Fibroblast of the conjunctiva (primary cell): Measurements from ENCODE around the gene RABGEF1.
A peak's percentile ranks its signal among the peaks of the same experiment; 100 is the strongest.
"Not testable (repeated sequence)": the region's sequence is repeated elsewhere in the genome, so short reads cannot be mapped to it uniquely, and the experiment has no call there.

ENCODE experiments used
- DNase-seq: peaks from one replicate; pipeline ENCODE4 v3.0.0-alpha.2; 2010; ENCODE audit warnings: low read depth

RABGEF1 gene

GRCh38 chr7:66765322-66766025 lies 24.9 kb downstream of the RABGEF1 start:
- DNase-seq, result not testable (repeated sequence)

GRCh38 chr7:66766041-66766440 lies 25.5 kb downstream of the RABGEF1 start:
- no peak for DNase-seq

DNA sequence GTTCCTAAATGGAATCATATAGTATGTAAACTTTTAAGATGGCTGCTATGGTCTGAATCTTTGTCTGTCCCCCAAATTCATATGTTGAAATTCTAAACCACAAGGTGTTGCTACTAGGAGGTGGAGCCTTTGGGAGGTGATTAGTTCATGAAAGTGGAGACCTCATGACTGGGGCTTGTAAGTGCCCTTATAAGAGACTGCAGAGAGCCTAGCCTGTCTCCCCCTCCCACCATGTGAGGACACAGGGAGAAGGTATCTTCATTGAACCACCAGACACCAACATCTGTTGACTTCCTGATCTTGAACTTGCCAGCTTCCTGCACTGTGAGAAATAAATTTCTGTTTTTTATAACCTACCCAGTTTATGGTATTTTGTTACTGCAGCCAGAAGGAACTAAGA lies 27.0 kb downstream of the RABGEF1 start:
- not testable (repeated sequence) for DNase-seq

GRCh38 chr7:66768865-66769832 lies 28.6 kb downstream of the RABGEF1 start:
- no peak for DNase-seq

DNA sequence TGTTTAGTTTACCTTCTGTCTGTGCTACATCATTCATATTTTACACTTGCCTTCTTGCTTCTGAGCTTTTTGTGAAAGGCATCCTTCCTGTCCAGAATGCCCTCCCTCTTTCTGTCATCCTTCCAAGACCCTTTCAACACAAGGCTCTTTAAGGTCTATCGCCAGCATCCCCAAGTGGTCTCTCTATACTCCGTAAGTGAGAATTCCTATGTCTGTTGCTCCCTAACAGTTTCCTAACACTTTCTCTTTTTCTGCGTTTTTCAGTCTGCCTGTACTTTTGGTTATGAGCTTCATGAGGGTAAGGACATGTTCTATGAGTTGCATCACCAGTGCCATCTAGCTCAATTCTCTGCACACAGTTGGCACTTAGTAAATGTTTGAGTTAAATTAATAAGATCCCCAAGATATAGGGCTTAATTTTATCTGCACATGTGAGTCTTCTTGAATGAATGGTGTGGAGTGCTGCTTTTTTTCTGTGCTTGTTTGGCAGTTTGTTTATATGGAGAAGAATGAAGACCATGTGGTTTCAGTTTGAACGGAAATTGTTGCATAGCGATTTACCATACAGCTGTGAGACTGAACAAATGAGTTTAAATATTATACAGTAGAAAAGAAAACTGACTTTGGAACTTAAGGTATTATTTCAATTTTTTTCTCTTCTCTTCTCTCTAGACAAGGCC lies 29.4 kb downstream of the RABGEF1 start:
- DNase-seq, result peak; percentile 37

- DNase-seq, result no peak
Measured at GRCh38 chr7:66771795-66772194, 31.3 kb downstream of the RABGEF1 start.

- not testable (repeated sequence) for DNase-seq
Measured at GRCh38 chr7:66773744-66774143, 33.2 kb downstream of the RABGEF1 start.

- DNase-seq, result not testable (repeated sequence)
Measured at GRCh38 chr7:66776383-66776782, 35.9 kb downstream of the RABGEF1 start.

- no peak for DNase-seq
Measured at GRCh38 chr7:66776800-66777442, 36.4 kb downstream of the RABGEF1 start.

DNA sequence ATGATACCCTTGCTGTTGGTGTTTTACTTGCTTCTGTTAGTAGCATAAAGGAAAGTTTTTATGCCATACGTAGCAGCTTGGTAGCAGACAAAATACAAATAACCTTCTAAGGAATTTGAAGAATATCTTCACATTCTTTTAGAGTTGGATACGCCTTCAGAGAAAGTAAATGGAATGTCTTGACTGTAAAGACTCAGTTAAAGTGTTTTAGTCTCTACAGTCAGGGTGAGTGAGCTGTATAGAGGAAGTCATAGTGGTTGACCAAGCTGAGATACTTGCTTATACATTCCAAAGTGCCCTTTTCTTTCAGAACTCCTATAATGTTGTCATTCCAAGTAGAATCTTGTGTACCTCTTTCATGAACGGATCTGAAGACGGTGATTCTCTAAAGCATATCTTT lies 37.7 kb downstream of the RABGEF1 start:
- no peak for DNase-seq

DNA sequence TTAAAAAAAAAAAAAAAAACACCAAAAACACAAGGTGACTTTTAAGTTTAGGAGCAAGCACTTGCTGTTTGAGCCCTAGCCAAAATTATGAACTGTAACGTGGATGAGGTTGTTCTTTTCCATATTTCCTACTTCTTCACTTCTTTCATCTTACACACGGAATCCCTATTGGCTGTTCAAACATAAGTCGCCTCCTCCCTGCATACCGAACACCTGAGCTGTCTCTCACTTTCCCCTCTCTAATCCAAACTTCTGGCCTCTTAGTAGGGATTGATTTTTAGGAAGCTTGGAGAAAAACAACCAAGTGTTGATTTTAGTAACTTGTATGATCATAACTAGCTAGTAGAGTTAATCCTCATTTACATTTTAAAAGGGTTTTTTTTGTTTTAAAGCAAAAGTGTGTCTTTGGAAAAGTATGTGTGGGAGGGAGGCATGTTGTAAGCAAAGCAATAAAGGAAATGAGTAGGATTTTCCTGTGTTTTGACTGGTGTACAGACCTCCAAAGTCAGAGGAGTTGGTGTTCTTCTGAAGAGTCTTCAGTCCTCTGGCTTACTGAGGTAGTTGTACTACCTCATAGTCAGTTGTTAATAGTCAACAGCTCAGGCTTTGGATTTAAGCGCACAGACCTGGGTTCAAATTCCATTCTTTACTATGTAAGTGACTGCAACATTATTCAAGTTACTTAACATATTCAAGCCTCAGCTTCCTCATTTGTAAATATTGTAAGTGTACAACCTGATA lies 39.3 kb downstream of the RABGEF1 start:
- DNase-seq, result no peak

DNA sequence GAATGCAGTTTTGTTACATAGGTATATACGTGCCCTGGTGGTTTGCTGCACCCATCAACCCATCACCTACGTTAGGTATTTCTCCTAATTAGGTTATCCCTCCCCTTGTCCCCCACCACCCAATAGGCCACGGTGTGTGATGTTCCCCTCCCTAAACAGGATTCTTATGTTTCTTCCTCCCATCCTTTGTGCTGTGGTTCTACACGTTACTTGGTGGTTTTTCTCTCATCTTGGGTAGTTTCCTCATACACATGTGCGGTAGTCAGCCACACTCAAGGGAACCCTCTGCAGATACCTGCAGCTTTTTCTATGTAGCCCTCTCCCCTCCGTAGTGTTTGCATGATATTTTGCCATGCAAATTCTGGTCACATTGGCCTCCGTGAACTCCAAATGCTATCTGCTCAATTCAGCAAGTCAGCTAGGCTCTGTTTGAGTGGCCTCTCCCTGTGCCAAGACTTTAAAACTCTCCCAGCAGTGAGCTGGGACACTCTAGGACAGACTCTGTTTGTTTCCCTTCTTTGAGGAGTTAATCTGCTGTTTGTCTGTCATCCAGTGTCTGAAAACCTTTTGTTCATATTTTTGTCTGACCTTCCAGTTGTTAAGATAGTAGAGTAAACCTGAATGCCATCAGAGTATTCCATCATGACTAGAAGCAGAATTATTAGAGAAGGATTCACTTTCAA lies 41.0 kb downstream of the RABGEF1 start:
- DNase-seq, result no peak

DNA sequence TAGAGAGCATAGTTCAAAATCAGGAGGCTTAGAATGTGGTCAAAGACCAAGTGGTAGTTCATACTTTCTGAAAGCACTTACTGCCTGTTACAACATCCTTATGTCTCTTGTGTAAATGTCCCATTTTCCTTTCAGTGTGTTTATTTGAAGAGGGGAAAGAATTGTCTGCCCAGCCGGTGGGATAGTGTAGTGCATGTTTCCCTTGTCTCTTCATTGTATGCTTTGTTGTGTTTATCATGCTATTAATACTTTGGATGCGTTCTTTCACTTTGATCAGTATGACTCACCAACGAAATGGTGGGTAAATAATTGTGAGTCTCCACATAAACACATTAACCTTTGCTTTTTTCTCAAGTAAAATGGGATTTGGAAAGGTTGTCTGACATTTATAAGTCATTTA lies 42.3 kb downstream of the RABGEF1 start:
- DNase-seq, result not testable (repeated sequence)

- DNase-seq, result not testable (repeated sequence)
Measured at GRCh38 chr7:66783887-66784595, 43.5 kb downstream of the RABGEF1 start.

- no peak for DNase-seq
Measured at GRCh38 chr7:66790196-66790595, 49.7 kb downstream of the RABGEF1 start.

DNA sequence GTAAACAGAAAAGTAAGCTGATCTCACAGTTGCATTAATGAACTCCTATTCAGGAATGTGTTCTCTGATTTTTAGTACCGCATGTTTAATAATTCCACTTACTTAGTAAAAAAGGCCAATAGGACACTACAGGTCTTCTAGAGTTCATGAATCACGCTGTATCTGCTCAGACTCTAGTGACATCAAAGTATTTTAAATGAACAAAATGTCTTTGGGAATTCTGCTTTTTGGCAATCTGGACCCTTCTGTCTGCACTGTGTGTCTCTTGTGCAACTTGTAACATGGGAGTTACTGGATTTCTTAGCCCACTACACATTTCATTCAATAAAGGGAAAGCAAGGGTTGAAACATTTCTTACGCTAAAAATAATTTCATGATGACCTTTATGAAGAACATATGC lies 50.2 kb downstream of the RABGEF1 start:
- no peak for DNase-seq

DNA sequence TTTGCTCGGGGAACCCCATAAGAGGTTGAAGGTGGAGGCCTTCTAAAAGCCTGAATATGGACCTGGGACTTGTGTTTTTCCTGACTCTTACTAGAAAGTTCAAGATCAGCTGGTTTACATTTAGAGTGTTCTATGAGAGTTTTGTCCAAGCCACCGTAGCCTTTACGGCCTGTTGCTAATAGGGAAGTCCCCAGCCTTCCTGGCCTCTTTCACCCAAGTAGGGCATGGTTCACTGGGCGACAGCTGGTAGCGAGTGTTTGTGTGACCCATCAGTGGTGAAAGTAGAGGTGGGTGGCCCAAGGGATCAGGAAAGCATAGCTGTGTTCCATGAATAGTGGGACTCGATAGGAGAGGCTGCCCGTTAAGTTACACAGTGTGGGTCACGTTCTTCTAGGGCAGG lies 60.1 kb downstream of the RABGEF1 start:
- no peak for DNase-seq

DNA sequence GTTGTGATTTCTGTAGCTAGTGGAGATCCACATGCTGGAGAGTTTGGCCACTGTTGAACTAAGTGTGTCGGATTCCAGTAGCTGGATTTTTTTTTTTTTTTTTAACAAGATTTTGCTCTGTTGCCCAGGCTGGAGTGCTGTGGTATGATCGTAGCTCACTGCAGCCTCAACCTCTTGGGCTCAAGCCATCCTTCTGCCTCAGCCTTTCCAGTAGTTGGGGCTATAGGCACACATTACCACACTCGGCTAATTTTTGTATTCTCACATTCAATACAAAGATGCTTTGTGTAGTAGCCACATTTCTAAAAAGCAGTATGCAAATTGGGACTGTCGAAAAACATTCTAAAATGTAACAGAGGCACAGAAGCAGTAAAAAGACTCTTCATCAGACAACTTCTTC lies 63.5 kb downstream of the RABGEF1 start:
- DNase-seq, result no peak

DNA sequence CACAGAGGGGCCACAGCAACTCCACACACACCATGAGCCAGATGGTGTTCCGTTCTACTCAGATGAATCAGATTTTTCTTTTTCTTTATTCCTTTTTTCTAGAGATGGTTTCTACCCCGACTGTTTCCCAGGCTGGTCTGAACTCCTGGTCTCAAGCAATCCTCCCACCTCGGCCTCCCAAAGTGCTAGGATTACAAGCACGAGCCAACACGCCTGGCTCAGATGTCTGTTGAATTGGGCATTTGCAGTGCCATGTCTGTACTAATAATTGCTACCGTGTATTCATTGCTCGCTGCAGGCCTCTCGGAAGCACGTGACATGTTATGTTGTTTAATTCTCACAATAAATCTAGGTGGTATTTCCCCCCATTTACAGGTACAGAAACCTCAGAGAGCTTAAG lies 67.2 kb downstream of the RABGEF1 start:
- no peak for DNase-seq

GRCh38 chr7:66810716-66811115 lies 70.2 kb downstream of the RABGEF1 start:
- no peak for DNase-seq
